Keratinocyte (primary cell): ENCODE data around the gene DNAJC24.

Experiments
- CTCF ChIP-seq, 3 experiments: IDR thresholded peaks in 1 of 3; conservative IDR thresholded peaks in 1 of 3; optimal IDR thresholded peaks in 1 of 3; 2 replicates in 2 of 3; 3 replicates in 1 of 3; pipeline versions ENCODE3 to v1.5.1; 2011; ENCODE audit warnings: low read length in 3 of 3, mild to moderate bottlenecking in 3 of 3, moderate library complexity in 2 of 3, control low read depth in 1 of 3, inconsistent platforms in 1 of 3; ENCODE audit not compliant: insufficient read depth in 2 of 3; ENCODE audit errors: extremely low read depth in 1 of 3
- EZH2 ChIP-seq: IDR thresholded peaks from one replicate; pipeline ENCODE4 v1.6.1; 2012; ENCODE audit warnings: inconsistent platforms, mild to moderate bottlenecking, low read length, moderate library complexity

GRCh38 chr11:31325160-31325559 lies 44.5 kb upstream of the DNAJC24 start:
- TF ChIP-seq CTCF (optimal IDR thresholded peaks at IDR 0.05 in 1 of 3, IDR thresholded peaks at IDR 0.05 in 1 of 3, conservative IDR thresholded peaks at IDR 0.05 in 1 of 3; ENCODE audit: extremely low read depth in 1 of 3, insufficient read depth in 2 of 3, low read length in 3 of 3): no peak
- TF ChIP-seq EZH2: no peak
